T-helper 2 cell treated with Interferon-gamma antibody and Interleukin-4, amounts not matched to agents 5 μg/mL and 100 μg/mL, for 36 hours (primary cell): ENCODE measurements around the gene APLN.

ENCODE experiments used
- DNase-seq: peaks from one replicate; pipeline ENCODE4 v3.0.0; 2021; ENCODE audit warnings: low spot score
- H3K27ac Mint-ChIP-seq: one replicate; pipeline ENCODE4 v1.8.0; 2021; ENCODE audit warnings: mild to moderate bottlenecking, mixed read lengths
- H3K27me3 Mint-ChIP-seq: one replicate; pipeline ENCODE4 v1.8.0; 2021; ENCODE audit warnings: low read depth, mixed read lengths
- H3K36me3 Mint-ChIP-seq: one replicate; pipeline ENCODE4 v1.8.0; 2021; ENCODE audit warnings: low read depth, mixed read lengths
- H3K4me1 Mint-ChIP-seq: one replicate; pipeline ENCODE4 v1.8.0; 2021; ENCODE audit warnings: low read depth, mixed read lengths
- H3K4me3 Mint-ChIP-seq: one replicate; pipeline ENCODE4 v1.8.0; 2022; ENCODE audit warnings: mild to moderate bottlenecking, moderate library complexity, mixed read lengths
- H3K9me3 Mint-ChIP-seq: one replicate; pipeline ENCODE4 v1.8.0; 2021; ENCODE audit warnings: mixed read lengths

The APLN gene

GRCh38 chrX:129653181-129653970, 1.4 kb downstream of the APLN start:
- H3K27me3 Mint-ChIP-seq = peaks cover 28% of the 10 kb centered on the region
- peak overlapping the region; percentile 63 for H3K4me3 Mint-ChIP-seq
- H3K36me3 Mint-ChIP-seq = no peaks in the 10 kb centered on the region
- no peaks in the 10 kb centered on the region for H3K9me3 Mint-ChIP-seq
- H3K4me1 Mint-ChIP-seq = peaks cover 5% of the 10 kb centered on the region
- DNase-seq = no peak
- H3K27ac Mint-ChIP-seq = no peak overlapping the region

GRCh38 chrX:129652565-129653169, 2.1 kb downstream of the APLN start:
- H3K9me3 Mint-ChIP-seq = no peaks in the 10 kb centered on the region
- H3K27ac Mint-ChIP-seq = no peak overlapping the region
- peaks cover 5% of the 10 kb centered on the region for H3K4me1 Mint-ChIP-seq
- no peak for DNase-seq
- peaks cover 28% of the 10 kb centered on the region for H3K27me3 Mint-ChIP-seq
- H3K4me3 Mint-ChIP-seq = no peak overlapping the region
- H3K36me3 Mint-ChIP-seq = no peaks in the 10 kb centered on the region

DNA sequence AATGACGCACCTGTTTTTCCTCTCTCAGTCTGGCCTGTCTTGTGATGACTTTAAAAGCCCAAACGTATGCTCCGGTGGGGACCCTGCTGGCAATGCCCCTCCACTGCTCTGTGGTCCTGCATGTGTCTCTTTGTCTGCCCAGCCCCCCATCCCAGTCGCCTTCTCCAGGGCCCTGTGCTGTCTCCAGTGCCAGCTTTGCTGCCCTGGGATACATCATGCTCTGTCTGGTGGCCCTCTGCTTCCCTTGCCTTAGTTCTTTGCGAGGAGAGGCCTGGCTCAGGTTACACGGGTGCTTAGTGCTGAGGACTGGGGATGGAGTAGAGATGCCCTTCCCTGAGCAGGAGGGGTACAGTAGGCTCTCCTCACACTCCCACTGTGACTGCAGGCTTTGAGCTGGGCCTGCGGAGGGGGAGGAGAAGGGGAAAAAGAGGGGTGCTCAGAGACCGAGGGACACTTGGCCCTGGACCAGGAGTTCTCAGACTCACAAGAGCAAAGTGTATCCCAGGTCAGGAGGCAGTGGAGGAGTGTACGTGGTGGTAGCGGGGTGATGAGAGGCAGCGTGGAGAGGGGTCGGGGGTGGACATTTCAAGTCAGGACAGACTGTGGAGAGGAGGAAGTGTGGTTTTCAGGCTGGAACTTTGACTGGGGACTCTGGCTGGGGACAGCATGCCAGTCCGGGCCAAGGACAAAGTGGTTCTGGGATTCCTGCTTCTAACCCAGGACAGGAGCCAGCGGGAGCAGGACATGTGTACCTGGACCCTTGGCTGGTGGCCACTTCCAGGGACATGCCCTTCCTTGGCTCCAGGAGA, 2.8 kb downstream of the APLN start:
- DNase-seq = no peak
- Mint-ChIP-seq H3K27me3 (peaks cover 28% of the 10 kb centered on the region), H3K27ac (no peak overlapping the region), H3K4me3 (no peak overlapping the region), H3K36me3 (no peaks in the 10 kb centered on the region), H3K9me3 (no peaks in the 10 kb centered on the region), H3K4me1 (peaks cover 5% of the 10 kb centered on the region)

- Mint-ChIP-seq H3K27me3 (peaks cover 28% of the 10 kb centered on the region), H3K9me3 (no peaks in the 10 kb centered on the region), H3K36me3 (no peaks in the 10 kb centered on the region), H3K4me1 (peaks cover 5% of the 10 kb centered on the region), H3K27ac (no peak overlapping the region), H3K4me3 (no peak overlapping the region)
- no peak for DNase-seq
These were observed 3.8 kb downstream of the APLN start for GRCh38 chrX:129650821-129651510.

DNA sequence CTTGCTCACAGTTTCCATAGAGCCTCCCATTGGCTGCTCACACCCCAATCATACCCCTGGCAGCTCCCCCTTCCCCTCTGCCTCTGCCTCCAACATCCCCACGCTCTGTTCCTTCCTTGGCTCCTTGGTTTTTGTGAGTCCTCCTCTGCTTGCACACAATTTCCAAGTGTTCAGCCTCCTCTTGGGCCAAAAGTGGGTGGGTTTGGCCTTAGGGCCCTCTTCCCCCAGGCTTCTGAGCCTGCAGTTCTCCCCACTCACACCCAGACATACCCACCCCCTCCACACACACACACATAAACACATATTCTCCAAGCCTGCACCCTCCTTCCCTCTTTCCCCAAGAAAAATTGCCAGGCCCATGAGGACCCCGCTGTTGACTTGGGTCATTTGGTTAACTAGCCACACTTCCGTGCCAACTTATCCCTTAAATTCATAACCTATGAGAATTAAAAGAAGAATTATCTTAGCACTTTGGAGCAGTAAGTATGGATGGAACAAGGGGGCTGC, 4.5 kb downstream of the APLN start:
- peaks cover 20% of the 10 kb centered on the region for H3K27me3 Mint-ChIP-seq
- no peaks in the 10 kb centered on the region for H3K9me3 Mint-ChIP-seq
- no peaks in the 10 kb centered on the region for H3K4me1 Mint-ChIP-seq
- H3K27ac Mint-ChIP-seq = no peak overlapping the region
- no peaks in the 10 kb centered on the region for H3K36me3 Mint-ChIP-seq
- DNase-seq = no peak
- H3K4me3 Mint-ChIP-seq = no peak overlapping the region

- Mint-ChIP-seq H3K27ac (no peak overlapping the region), H3K4me3 (no peak overlapping the region), H3K36me3 (no peaks in the 10 kb centered on the region), H3K4me1 (no peaks in the 10 kb centered on the region), H3K9me3 (no peaks in the 10 kb centered on the region), H3K27me3 (peaks cover 23% of the 10 kb centered on the region)
- DNase-seq = no peak
These were observed 5.2 kb downstream of the APLN start for GRCh38 chrX:129649268-129650182.

DNA sequence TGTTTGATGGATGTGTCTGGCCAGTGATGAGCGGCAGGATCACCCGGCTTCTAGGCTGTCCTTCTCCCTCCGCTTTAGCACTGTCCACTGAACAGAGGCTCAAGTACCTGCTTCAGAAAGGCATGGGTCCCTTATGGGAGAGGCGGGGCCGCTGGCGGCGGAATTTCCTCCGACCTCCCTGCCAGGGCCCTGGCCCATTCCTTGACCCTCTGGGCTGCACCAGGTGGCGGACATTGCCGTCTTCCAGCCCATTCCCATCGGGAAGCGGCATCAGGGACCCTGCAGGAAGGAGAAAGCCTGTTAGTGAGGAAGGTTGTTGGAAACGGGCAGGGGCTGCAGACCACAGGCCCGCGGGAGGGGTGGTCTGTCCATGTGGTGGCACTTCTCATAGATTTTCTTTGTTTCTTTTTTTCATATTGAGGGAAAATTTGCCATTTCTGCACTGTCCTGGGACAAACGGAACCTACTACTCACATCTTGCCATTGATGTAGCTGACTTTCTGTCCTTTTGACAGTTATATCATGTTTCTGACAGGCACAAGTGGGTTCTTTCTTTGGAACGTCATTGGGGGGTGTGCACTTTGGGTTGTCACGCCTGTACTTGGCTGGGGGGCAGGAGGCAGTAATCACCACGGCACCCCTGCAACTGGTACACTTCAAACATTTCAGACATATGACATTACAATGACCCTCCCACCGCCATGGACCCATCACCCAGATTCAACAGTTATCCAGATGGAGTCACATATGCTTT, 6.1 kb downstream of the APLN start:
- H3K4me1 Mint-ChIP-seq = no peaks in the 10 kb centered on the region
- peaks cover 23% of the 10 kb centered on the region for H3K27me3 Mint-ChIP-seq
- no peaks in the 10 kb centered on the region for H3K9me3 Mint-ChIP-seq
- H3K27ac Mint-ChIP-seq = no peak overlapping the region
- no peak for DNase-seq
- H3K36me3 Mint-ChIP-seq = no peaks in the 10 kb centered on the region
- H3K4me3 Mint-ChIP-seq = no peak overlapping the region

DNA sequence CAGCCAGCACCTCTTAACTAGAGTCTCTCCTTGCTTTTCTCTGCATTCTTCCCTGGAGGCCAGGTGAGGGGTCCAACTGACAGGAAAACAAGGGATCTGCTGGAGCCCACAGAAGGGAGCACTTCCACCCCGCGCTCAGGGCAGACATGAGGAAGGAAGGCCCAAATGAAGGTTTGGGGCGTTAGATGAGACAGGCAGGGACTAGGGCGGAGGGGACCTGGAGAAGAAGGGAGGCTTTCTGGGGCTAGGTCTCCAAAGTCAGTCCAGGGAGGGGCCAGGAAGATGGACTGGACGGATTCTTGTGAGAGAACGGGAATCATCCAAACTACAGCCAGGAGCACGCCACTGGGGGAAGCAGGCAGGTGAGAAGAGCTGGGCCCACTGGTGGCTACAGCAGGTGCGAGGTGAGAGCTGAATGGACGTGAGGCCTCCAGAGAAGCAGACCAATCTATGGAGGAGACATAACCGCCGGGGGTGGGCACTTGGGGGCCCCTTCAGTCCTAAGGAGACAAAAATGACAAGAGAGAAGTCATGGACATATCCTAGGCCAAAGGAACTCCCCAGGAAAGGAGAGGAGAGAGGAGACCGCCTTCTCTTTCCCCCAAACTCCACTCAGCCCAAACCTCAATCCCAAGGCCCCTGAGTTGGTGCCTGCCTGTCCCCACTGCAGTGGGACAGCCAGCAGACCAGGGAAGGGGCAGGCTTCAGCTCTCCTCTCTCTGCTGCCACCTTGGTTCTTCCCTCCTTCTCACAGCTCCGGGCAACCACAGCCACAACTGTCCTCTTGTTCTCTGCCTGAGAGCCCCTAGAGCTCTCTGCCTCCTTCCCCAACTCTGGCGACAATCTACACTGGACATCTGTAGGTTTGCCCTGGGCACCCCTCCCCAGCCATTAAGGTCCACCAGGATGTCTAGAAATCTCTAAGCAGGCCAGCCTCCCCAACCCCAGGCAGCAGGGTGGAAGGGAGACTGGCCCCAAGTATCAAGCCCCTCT, 7.0 kb downstream of the APLN start:
- H3K4me3 Mint-ChIP-seq = no peak overlapping the region
- H3K36me3 Mint-ChIP-seq = no peaks in the 10 kb centered on the region
- H3K4me1 Mint-ChIP-seq = no peaks in the 10 kb centered on the region
- peaks cover 15% of the 10 kb centered on the region for H3K27me3 Mint-ChIP-seq
- no peak for DNase-seq
- no peak overlapping the region for H3K27ac Mint-ChIP-seq
- no peaks in the 10 kb centered on the region for H3K9me3 Mint-ChIP-seq

DNA sequence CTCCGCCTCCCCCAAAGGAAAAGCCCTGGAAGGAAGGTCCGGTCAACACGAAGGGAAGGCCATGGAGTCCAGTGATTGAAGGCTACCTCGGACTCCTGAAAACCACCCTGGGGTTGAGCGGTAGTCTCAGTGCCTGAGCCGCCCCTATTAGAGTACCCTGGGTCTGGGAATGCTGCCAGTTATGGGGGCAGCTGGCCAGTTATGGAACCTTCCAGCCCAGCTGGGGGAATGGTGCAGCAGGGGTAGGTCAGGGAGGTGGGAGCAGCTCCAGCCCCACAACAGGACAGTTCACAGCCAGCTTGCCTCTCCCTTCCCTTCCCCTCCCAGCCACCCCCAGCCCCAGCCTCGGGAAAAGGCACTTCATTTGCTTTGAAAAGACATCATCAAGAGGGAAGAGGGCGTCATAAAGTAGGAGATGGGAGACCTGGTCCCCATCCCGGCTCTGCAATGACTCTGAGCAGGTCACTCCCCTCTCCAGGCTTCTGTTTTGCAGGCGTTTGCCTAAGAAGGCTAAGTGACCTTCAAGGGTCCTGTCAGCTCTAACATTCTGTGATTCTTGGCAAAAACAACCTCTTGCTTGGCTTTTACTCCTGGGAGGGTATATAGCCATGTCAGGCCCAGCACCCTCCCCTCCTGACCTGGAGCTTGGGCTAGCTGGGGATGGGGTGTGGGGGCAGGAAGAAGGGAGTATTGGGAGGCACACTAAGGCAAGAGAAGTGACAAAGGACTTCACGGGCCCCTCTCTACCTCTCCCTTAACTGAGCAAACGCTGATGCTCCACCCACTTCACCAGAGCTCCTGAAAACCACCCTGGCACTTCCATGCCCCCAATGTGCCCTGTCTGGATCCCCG, 8.0 kb downstream of the APLN start:
- Mint-ChIP-seq H3K9me3 (no peaks in the 10 kb centered on the region), H3K4me1 (no peaks in the 10 kb centered on the region), H3K4me3 (no peak overlapping the region), H3K36me3 (no peaks in the 10 kb centered on the region), H3K27ac (no peak overlapping the region), H3K27me3 (peaks cover 10% of the 10 kb centered on the region)
- no peak for DNase-seq

DNA sequence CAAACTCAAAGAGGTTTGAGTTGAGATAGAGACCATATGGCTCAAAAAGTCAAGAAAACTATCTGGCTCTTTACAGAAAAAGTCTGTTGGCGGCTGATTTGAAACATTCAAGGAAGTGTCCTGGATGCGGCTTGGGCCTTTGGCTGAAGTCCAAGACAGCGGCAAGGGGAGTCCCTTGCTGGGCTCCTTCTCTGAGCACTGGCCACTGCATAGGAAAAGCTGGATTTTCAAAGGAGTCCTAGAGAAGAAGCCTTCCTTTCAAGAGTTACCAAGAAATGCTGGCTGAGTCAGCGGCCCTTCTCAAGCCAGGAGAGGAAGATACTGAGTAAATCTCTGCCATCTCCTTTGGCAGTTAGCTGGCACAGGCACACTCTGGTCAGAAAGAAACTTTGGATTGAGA, 12.1 kb downstream of the APLN start:
- Mint-ChIP-seq H3K4me3 (no peak overlapping the region), H3K36me3 (no peaks in the 10 kb centered on the region), H3K4me1 (peaks cover 2% of the 10 kb centered on the region), H3K27ac (no peak overlapping the region), H3K9me3 (no peaks in the 10 kb centered on the region), H3K27me3 (peaks cover 6% of the 10 kb centered on the region)
- DNase-seq = no peak

GRCh38 chrX:129641941-129642340, 12.8 kb downstream of the APLN start:
- Mint-ChIP-seq H3K27me3 (peaks cover 6% of the 10 kb centered on the region), H3K27ac (no peak overlapping the region), H3K4me3 (no peak overlapping the region), H3K4me1 (peaks cover 5% of the 10 kb centered on the region), H3K36me3 (no peaks in the 10 kb centered on the region), H3K9me3 (no peaks in the 10 kb centered on the region)
- no peak for DNase-seq
